ENCODE measurements around the gene ECE1. TPM values are rescaled to one million over a fixed set of nuclear protein-coding genes. Genes with fewer than 3 reads are reported as not detected.

ECE1 gene
- total and polyA plus RNA-seq, 2 of the 13 experiments (the other 11 are each of a cell fraction or from before 2014, with no cell fraction given), result 13.5 to 21.2 TPM

DNA sequence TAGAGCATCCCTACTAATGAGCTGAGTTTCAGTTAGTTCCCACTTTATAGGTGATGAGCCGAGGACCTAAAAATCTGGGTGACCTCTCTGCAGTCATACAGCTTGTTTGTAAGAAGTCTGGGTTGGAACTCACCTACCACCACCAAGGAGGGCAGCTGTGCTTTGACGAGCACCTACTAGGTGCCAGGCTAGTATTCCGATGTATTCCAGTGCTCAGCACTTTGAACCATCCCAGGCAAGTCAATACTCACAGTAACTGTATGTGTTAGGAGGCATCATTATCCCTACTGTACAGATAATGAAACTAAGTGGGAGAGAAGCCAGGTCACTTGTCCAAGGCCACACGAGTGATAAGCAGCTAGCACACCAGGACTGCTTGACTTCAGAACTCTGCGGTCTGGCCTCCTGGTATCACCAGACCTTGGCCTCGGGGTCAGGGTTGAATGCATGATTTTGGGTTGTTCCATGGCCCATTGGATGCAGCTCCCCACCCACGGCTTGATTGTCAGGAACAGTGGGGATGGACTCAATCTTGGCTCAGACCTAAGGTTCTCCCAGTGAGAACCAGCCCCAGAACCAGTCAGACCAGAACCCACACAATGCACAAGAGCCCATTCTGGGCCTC, 20.7 kb downstream of the ECE1 start (continued):
- TF ChIP-seq, protein P1, sequence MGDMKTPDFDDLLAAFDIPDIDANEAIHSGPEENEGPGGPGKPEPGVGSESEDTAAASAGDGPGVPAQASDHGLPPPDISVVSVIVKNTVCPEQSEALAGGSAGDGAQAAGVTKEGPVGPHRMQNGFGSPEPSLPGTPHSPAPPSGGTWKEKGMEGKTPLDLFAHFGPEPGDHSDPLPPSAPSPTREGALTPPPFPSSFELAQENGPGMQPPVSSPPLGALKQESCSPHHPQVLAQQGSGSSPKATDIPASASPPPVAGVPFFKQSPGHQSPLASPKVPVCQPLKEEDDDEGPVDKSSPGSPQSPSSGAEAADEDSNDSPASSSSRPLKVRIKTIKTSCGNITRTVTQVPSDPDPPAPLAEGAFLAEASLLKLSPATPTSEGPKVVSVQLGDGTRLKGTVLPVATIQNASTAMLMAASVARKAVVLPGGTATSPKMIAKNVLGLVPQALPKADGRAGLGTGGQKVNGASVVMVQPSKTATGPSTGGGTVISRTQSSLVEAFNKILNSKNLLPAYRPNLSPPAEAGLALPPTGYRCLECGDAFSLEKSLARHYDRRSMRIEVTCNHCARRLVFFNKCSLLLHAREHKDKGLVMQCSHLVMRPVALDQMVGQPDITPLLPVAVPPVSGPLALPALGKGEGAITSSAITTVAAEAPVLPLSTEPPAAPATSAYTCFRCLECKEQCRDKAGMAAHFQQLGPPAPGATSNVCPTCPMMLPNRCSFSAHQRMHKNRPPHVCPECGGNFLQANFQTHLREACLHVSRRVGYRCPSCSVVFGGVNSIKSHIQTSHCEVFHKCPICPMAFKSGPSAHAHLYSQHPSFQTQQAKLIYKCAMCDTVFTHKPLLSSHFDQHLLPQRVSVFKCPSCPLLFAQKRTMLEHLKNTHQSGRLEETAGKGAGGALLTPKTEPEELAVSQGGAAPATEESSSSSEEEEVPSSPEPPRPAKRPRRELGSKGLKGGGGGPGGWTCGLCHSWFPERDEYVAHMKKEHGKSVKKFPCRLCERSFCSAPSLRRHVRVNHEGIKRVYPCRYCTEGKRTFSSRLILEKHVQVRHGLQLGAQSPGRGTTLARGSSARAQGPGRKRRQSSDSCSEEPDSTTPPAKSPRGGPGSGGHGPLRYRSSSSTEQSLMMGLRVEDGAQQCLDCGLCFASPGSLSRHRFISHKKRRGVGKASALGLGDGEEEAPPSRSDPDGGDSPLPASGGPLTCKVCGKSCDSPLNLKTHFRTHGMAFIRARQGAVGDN (CRISPR knock-in tag; IDR thresholded peaks at IDR 0.05), result peak; percentile 83
- TF ChIP-seq, protein P2, sequence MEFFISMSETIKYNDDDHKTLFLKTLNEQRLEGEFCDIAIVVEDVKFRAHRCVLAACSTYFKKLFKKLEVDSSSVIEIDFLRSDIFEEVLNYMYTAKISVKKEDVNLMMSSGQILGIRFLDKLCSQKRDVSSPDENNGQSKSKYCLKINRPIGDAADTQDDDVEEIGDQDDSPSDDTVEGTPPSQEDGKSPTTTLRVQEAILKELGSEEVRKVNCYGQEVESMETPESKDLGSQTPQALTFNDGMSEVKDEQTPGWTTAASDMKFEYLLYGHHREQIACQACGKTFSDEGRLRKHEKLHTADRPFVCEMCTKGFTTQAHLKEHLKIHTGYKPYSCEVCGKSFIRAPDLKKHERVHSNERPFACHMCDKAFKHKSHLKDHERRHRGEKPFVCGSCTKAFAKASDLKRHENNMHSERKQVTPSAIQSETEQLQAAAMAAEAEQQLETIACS (CRISPR knock-in tag; IDR thresholded peaks at IDR 0.05), result no peak
- TF ChIP-seq ARNT2 (CRISPR knock-in tag; IDR thresholded peaks at IDR 0.05; ENCODE audit: low read depth) (no peak), POLR2A (IDR thresholded peaks at IDR 0.05; ENCODE audit: insufficient read depth in 1 of 2, low read depth in 2 of 2, low read length in 2 of 2) (no peak), ERF (CRISPR knock-in tag; IDR thresholded peaks at IDR 0.05) (peak; percentile 19), ZNF180 (CRISPR knock-in tag; IDR thresholded peaks at IDR 0.05; ENCODE audit: borderline replicate concordance, low read depth) (no peak), MBNL3 (CRISPR knock-in tag; conservative IDR thresholded peaks at IDR 0.05) (no peak), ZMYM3 (CRISPR knock-in tag; IDR thresholded peaks at IDR 0.05) (no peak), ZNF839 (CRISPR knock-in tag; IDR thresholded peaks at IDR 0.05; ENCODE audit: borderline replicate concordance) (no peak), FOXJ3 (CRISPR knock-in tag; IDR thresholded peaks at IDR 0.05; ENCODE audit: borderline replicate concordance) (peak; percentile 88; the same call in 1 of the 2 replicates), ATF7-NPFF (CRISPR knock-in tag; IDR thresholded peaks at IDR 0.05; ENCODE audit: low read depth) (no peak), ZNF296 (CRISPR knock-in tag; conservative IDR thresholded peaks at IDR 0.05) (no peak), ONECUT2 (CRISPR knock-in tag; IDR thresholded peaks at IDR 0.05) (peak; percentile 82), CHD4 (IDR thresholded peaks at IDR 0.05; ENCODE audit: borderline replicate concordance, low read length) (no peak), ZNF660 (CRISPR knock-in tag; IDR thresholded peaks at IDR 0.05; ENCODE audit: borderline replicate concordance, low read depth) (no peak), RAD21 (CRISPR knock-in tag; IDR thresholded peaks at IDR 0.05) (no peak), SMC3 (IDR thresholded peaks at IDR 0.05; ENCODE audit: low read length) (no peak), ZNF510 (CRISPR knock-in tag; IDR thresholded peaks at IDR 0.05; ENCODE audit: low read depth) (peak; percentile 44; the same call in 1 of the 2 replicates), SNAI1 (CRISPR knock-in tag; IDR thresholded peaks at IDR 0.05; ENCODE audit: borderline replicate concordance) (no peak)
- TF ChIP-seq, protein P3, sequence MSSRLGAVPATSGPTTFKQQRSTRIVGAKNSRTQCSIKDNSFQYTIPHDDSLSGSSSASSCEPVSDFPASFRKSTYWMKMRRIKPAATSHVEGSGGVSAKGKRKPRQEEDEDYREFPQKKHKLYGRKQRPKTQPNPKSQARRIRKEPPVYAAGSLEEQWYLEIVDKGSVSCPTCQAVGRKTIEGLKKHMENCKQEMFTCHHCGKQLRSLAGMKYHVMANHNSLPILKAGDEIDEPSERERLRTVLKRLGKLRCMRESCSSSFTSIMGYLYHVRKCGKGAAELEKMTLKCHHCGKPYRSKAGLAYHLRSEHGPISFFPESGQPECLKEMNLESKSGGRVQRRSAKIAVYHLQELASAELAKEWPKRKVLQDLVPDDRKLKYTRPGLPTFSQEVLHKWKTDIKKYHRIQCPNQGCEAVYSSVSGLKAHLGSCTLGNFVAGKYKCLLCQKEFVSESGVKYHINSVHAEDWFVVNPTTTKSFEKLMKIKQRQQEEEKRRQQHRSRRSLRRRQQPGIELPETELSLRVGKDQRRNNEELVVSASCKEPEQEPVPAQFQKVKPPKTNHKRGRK (CRISPR knock-in tag; IDR thresholded peaks at IDR 0.05), result no peak
- TF ChIP-seq, protein P4, sequence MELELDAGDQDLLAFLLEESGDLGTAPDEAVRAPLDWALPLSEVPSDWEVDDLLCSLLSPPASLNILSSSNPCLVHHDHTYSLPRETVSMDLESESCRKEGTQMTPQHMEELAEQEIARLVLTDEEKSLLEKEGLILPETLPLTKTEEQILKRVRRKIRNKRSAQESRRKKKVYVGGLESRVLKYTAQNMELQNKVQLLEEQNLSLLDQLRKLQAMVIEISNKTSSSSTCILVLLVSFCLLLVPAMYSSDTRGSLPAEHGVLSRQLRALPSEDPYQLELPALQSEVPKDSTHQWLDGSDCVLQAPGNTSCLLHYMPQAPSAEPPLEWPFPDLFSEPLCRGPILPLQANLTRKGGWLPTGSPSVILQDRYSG (CRISPR knock-in tag; IDR thresholded peaks at IDR 0.05), result no peak
- TF ChIP-seq, protein P5, sequence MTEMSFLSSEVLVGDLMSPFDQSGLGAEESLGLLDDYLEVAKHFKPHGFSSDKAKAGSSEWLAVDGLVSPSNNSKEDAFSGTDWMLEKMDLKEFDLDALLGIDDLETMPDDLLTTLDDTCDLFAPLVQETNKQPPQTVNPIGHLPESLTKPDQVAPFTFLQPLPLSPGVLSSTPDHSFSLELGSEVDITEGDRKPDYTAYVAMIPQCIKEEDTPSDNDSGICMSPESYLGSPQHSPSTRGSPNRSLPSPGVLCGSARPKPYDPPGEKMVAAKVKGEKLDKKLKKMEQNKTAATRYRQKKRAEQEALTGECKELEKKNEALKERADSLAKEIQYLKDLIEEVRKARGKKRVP (CRISPR knock-in tag; IDR thresholded peaks at IDR 0.05), result no peak

All from HepG2 (cell line).